AG09309 (cell line): Measurements from ENCODE around the gene NAV2.

Experiments used
- DNase-seq: peaks from one replicate; pipeline ENCODE4 v3.0.0-alpha.2; 2010; ENCODE audit warnings: low read depth
- H3K4me3 ChIP-seq: 2 replicates; pipeline ENCODE4 v1.5.1; 2011; ENCODE audit warnings: mild to moderate bottlenecking, low read depth, low read length, moderate library complexity; ENCODE audit not compliant: control insufficient read depth
- CTCF ChIP-seq: IDR thresholded peaks from 2 replicates; pipeline ENCODE4 v1.5.1; 2011; ENCODE audit warnings: mild to moderate bottlenecking, low read depth, low read length, inconsistent platforms; ENCODE audit not compliant: insufficient read depth, control insufficient read depth; ENCODE audit errors: missing control alignments

NAV2 gene

DNA sequence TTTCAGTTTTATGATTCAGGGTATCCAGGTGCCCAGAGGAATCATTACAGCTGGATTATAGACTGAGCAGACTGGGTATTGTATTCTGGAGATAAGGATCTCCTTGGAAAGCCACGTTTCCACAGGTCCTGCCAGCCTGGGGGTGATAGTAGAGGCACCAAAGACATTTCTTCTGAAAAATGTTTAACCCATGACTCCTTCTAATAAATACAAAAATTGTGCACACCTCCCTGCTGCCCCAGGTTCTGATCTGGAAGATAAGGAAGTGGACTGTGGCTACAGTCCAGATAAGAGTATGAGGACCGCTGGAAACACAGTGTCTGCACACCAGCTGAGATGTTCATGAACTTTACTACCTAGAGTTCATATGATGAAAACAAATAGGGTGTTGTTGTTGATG is 255.2 kb downstream of the NAV2 start:
- TF ChIP-seq CTCF = no peak
- no peak for DNase-seq
- H3K4me3 ChIP-seq = no peak overlapping the region

GRCh38 chr11:19968860-19969259 is 256.2 kb downstream of the NAV2 start:
- DNase-seq = no peak
- no peak overlapping the region for H3K4me3 ChIP-seq
- TF ChIP-seq CTCF = no peak

- no peak overlapping the region for H3K4me3 ChIP-seq
- no peak for TF ChIP-seq CTCF
- no peak for DNase-seq
These were observed 258.3 kb downstream of the NAV2 start for GRCh38 chr11:19970944-19971343.

- DNase-seq = no peak
- no peak overlapping the region for H3K4me3 ChIP-seq
- TF ChIP-seq CTCF = no peak
These were observed 259.5 kb downstream of the NAV2 start for GRCh38 chr11:19972091-19972490.

DNA sequence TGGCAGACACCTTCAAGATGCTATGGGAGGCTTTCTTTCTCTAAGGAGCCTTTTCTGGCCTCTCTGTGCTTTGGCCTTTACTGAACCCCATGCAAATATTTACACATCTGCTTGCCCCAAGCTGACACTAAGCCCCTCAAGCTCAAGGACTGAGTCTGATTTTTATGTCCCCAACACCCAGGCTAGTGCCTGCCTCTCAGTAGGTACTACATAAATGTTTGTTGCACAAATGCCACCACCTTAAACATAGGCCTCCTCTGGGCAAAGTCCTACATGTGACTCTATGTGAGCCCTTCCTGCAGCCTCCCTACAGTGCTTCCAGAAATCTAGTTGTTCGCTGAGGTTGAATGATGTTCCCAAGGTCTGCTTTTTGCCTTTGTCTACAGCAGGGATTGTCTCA is 260.0 kb downstream of the NAV2 start:
- no peak for TF ChIP-seq CTCF
- no peak overlapping the region for H3K4me3 ChIP-seq
- no peak for DNase-seq

DNA sequence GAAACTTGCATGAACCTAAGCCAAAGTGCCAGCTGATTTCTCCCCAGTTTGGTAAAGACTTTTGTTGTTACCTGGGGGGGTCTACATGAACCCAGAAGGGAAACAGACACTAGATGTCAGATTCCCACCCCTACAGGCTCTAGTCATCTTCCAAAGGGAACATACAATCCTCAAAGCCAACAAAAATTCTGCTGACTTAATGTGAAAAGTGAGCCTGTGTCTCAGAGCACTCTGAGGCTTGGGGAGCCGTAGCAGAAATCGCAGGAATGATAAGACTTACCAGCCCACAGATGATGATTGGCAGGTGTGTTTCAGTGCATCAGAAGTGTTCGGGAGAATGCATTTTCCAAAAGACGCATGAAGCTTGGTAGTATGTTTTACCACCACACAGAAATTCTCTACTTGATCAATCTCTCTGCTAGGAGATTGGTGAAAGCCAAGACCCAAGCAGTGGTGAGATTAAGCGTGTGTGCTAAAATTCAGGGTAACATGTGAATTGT is 260.5 kb downstream of the NAV2 start:
- no peak for DNase-seq
- no peak for TF ChIP-seq CTCF
- no peak overlapping the region for H3K4me3 ChIP-seq

- no peak for TF ChIP-seq CTCF
- no peak overlapping the region for H3K4me3 ChIP-seq
- no peak for DNase-seq
These were observed 262.2 kb downstream of the NAV2 start for GRCh38 chr11:19974886-19975285.
